HG02981 (cell line): ENCODE results near the gene ITGB6.
"Not testable (repeated sequence)": the region's sequence is repeated elsewhere in the genome, so short reads cannot be mapped to it uniquely, and the experiment has no call there.

Experiments used
- ATAC-seq: cut with Tn5 transposase; IDR thresholded peaks from one replicate; pipeline ENCODE4 v1.9.1; 2021; ENCODE audit warnings: mild to moderate bottlenecking, moderate library complexity; ENCODE audit not compliant: unreplicated experiment

The ITGB6 gene

GRCh38 chr2:160194946-160195345, 5.1 kb downstream of the ITGB6 start:
- ATAC-seq = peak; percentile 50

GRCh38 chr2:160194351-160194750, 5.7 kb downstream of the ITGB6 start:
- no peak for ATAC-seq

- not testable (repeated sequence) for ATAC-seq
Measured at GRCh38 chr2:160181146-160181836, 18.8 kb downstream of the ITGB6 start.

- ATAC-seq = not testable (repeated sequence)
Measured at GRCh38 chr2:160180690-160181089, 19.4 kb downstream of the ITGB6 start.

GRCh38 chr2:160180172-160180571, 19.9 kb downstream of the ITGB6 start:
- ATAC-seq = no peak

GRCh38 chr2:160175169-160176134, 24.6 kb downstream of the ITGB6 start:
- no peak for ATAC-seq

GRCh38 chr2:160174322-160174721, 25.8 kb downstream of the ITGB6 start:
- ATAC-seq = no peak

- ATAC-seq = no peak
Measured at GRCh38 chr2:160169988-160170387, 30.1 kb downstream of the ITGB6 start.

- no peak for ATAC-seq
Measured at GRCh38 chr2:160169471-160169870, 30.6 kb downstream of the ITGB6 start.

- no peak for ATAC-seq
Measured at GRCh38 chr2:160168878-160169277, 31.2 kb downstream of the ITGB6 start.

GRCh38 chr2:160167089-160167740, 32.9 kb downstream of the ITGB6 start:
- no peak for ATAC-seq

GRCh38 chr2:160165996-160166395, 34.1 kb downstream of the ITGB6 start:
- no peak for ATAC-seq

GRCh38 chr2:160165081-160165480, 35.0 kb downstream of the ITGB6 start:
- ATAC-seq = no peak

- ATAC-seq = no peak
Measured at GRCh38 chr2:160157861-160158829, 41.9 kb downstream of the ITGB6 start.

GRCh38 chr2:160156665-160157064, 43.4 kb downstream of the ITGB6 start:
- no peak for ATAC-seq

- ATAC-seq = no peak
Measured at GRCh38 chr2:160156100-160156499, 44.0 kb downstream of the ITGB6 start.

GRCh38 chr2:160148419-160148818, 51.7 kb downstream of the ITGB6 start:
- ATAC-seq = not testable (repeated sequence)

- ATAC-seq = no peak
Measured at GRCh38 chr2:160145471-160145870, 54.6 kb downstream of the ITGB6 start.

GRCh38 chr2:160144280-160144990, 55.6 kb downstream of the ITGB6 start:
- no peak for ATAC-seq

GRCh38 chr2:160142472-160142871, 57.6 kb downstream of the ITGB6 start:
- ATAC-seq = no peak
